ENCODE results near the gene FAM135A.
"Not testable (repeated sequence)": the region's sequence is repeated elsewhere in the genome, so short reads cannot be mapped to it uniquely, and the experiment has no call there.

The FAM135A gene

DNA sequence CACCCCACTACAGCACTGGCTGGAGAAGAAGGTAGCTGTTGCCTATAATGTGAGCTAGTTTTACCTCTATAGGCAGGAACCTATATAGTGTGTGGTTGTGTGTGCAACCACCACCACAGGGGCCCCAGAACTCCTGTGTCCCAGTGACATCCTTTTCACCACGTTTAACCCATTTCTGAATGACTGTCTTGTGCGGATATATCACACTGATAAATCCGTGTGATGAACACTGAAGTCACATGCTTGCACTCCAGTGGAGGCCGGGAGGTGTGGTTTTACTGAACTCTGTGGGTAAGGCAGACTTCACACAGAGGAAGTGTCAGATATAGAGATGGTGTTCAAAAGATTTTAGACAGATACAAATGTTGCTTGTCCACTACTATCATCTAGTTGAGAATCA, 185.9 kb downstream of the FAM135A start:
- no peaks in the 10 kb centered on the region for H3K27me3 ChIP-seq (ENCODE audit: control insufficient read depth in 2 of 2, insufficient read depth in 2 of 2, low read length in 2 of 2)
- H3K27ac ChIP-seq (ENCODE audit: low read depth in 2 of 2, low read length in 2 of 2) = no peak overlapping the region
- no peak overlapping the region for H3K4me3 ChIP-seq (ENCODE audit: low read length in 2 of 2)
- no peaks in the 10 kb centered on the region for H3K9me3 ChIP-seq (ENCODE audit: control insufficient read depth in 2 of 2, low read length in 2 of 2)
- no peaks in the 10 kb centered on the region for H3K36me3 ChIP-seq (ENCODE audit: control insufficient read depth in 2 of 2, insufficient read depth in 2 of 2, low read length in 2 of 2)
- H3K4me1 ChIP-seq (ENCODE audit: control insufficient read depth in 2 of 2, insufficient read depth in 2 of 2, low read length in 2 of 2) = no peaks in the 10 kb centered on the region
- no peak overlapping the region for H3K9ac ChIP-seq (ENCODE audit: low read depth in 1 of 2, low read length in 2 of 2)

DNA sequence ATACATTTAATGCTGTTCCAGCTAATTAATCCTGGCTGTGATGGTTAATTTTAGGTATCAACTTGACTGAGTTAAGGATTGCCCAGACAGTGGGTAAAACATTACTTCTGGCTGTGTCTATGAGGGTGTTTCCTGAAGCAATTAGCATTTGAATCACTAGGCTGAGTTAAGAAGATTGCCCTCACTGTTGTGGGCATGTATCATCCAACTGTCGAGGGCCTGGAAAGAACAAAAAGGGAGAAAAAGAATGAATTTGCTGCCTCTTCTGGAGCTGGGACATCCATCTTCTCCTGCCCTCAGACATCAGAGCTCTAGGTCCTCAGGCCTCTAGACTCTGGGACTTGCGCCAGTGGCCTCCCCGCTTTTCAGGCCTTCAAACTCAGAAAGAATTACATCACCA, 187.7 kb downstream of the FAM135A start:
- Histone ChIP-seq H3K9me3 (ENCODE audit: control insufficient read depth in 2 of 2, low read length in 2 of 2) (no peaks in the 10 kb centered on the region), H3K9ac (ENCODE audit: low read depth in 1 of 2, low read length in 2 of 2) (no peak overlapping the region), H3K27me3 (ENCODE audit: control insufficient read depth in 2 of 2, insufficient read depth in 2 of 2, low read length in 2 of 2) (no peaks in the 10 kb centered on the region), H3K36me3 (ENCODE audit: control insufficient read depth in 2 of 2, insufficient read depth in 2 of 2, low read length in 2 of 2) (no peaks in the 10 kb centered on the region), H3K4me1 (ENCODE audit: control insufficient read depth in 2 of 2, insufficient read depth in 2 of 2, low read length in 2 of 2) (no peaks in the 10 kb centered on the region), H3K27ac (ENCODE audit: low read depth in 2 of 2, low read length in 2 of 2) (no peak overlapping the region), H3K4me3 (ENCODE audit: low read length in 2 of 2) (no peak overlapping the region)

DNA sequence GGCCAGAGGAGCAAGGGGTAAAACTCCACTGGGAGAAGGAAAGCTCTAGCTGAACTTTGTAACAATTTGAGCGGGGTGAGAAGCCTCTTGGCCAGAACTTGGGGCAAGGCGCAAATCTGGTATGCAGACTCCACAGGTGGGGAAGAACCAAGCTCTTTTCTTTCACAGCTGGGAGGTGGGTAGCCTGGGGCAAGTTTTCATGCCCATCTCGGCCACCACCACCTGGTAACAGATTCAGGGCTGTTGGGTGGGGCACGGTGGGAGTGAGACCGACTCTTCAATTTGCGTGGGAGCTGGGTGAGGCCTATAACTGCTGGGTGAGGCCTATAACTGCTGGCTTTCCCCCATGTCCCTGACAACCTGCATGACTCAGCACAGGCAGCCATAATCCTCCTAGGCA, 190.9 kb downstream of the FAM135A start:
- H3K36me3 ChIP-seq (ENCODE audit: control insufficient read depth in 2 of 2, insufficient read depth in 2 of 2, low read length in 2 of 2) = no peaks in the 10 kb centered on the region
- no peaks in the 10 kb centered on the region for H3K27me3 ChIP-seq (ENCODE audit: control insufficient read depth in 2 of 2, insufficient read depth in 2 of 2, low read length in 2 of 2)
- no peak overlapping the region for H3K9ac ChIP-seq (ENCODE audit: low read depth in 1 of 2, low read length in 2 of 2)
- no peaks in the 10 kb centered on the region for H3K9me3 ChIP-seq (ENCODE audit: control insufficient read depth in 2 of 2, low read length in 2 of 2)
- no peaks in the 10 kb centered on the region for H3K4me1 ChIP-seq (ENCODE audit: control insufficient read depth in 2 of 2, insufficient read depth in 2 of 2, low read length in 2 of 2)
- no peak overlapping the region for H3K4me3 ChIP-seq (ENCODE audit: low read length in 2 of 2)
- H3K27ac ChIP-seq (ENCODE audit: low read depth in 2 of 2, low read length in 2 of 2) = no peak overlapping the region

DNA sequence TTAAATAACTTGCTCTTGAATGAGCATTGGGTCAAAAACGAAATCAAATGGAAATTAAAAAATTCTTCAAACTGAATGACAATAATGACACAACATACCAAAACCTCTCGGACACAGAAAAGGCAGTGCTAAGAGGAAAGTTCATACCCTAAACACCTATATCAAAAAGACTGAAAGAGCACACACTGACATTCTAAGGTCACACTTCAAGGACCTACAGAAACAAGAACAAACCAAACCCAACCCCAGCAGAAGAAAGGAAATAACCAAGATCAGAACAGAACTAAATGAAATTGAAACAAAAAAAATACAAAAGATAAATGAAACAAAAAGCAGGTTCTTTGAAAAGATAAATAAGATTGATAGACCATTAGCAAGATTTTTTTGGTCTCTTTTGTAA, 194.1 kb downstream of the FAM135A start:
- H3K36me3 ChIP-seq (ENCODE audit: control insufficient read depth in 2 of 2, insufficient read depth in 2 of 2, low read length in 2 of 2); H3K9me3 ChIP-seq (ENCODE audit: control insufficient read depth in 2 of 2, low read length in 2 of 2); H3K9ac ChIP-seq (ENCODE audit: low read depth in 1 of 2, low read length in 2 of 2); H3K27me3 ChIP-seq (ENCODE audit: control insufficient read depth in 2 of 2, insufficient read depth in 2 of 2, low read length in 2 of 2); H3K4me3 ChIP-seq (ENCODE audit: low read length in 2 of 2); H3K27ac ChIP-seq (ENCODE audit: low read depth in 2 of 2, low read length in 2 of 2); H3K4me1 ChIP-seq (ENCODE audit: control insufficient read depth in 2 of 2, insufficient read depth in 2 of 2, low read length in 2 of 2): not testable (repeated sequence)

DNA sequence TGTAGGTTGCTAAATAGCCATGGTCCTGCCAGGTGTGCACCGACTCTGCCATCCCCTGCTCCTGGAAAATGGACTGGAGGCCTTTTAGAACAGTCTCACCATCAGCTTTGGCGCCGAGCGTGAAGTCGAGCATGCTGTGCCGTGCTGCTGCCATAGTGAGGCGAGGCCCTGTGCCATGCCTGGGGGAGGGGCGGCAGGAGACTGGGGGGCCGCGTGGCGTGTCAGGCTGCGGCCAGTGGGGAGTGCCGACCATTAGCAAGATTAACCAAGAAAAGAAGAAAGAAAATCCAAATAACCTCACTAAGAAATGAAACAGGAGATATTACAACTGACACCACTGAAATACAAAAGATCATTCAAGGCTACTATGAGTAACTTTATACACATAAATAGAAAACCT, 195.9 kb downstream of the FAM135A start:
- H3K27me3 ChIP-seq (ENCODE audit: control insufficient read depth in 2 of 2, insufficient read depth in 2 of 2, low read length in 2 of 2); H3K4me1 ChIP-seq (ENCODE audit: control insufficient read depth in 2 of 2, insufficient read depth in 2 of 2, low read length in 2 of 2); H3K27ac ChIP-seq (ENCODE audit: low read depth in 2 of 2, low read length in 2 of 2); H3K4me3 ChIP-seq (ENCODE audit: low read length in 2 of 2); H3K36me3 ChIP-seq (ENCODE audit: control insufficient read depth in 2 of 2, insufficient read depth in 2 of 2, low read length in 2 of 2); H3K9ac ChIP-seq (ENCODE audit: low read depth in 1 of 2, low read length in 2 of 2); H3K9me3 ChIP-seq (ENCODE audit: control insufficient read depth in 2 of 2, low read length in 2 of 2): not testable (repeated sequence)
